ENCODE data around the gene DMGDH.

The DMGDH gene

GRCh38 chr5:79005936-79006631 lies 63.4 kb downstream of the DMGDH start:
- H3K4me1 ChIP-seq (ENCODE audit: insufficient read depth, low read length), result no peaks in the 10 kb centered on the region
- H3K9me3 ChIP-seq (ENCODE audit: insufficient read depth, low read length, severe bottlenecking), result no peaks in the 10 kb centered on the region
- H2AFZ ChIP-seq (ENCODE audit: low read depth, low read length), result no peak overlapping the region
- H3K4me2 ChIP-seq (ENCODE audit: insufficient read depth, low read length), result no peak overlapping the region
- ATAC-seq (ENCODE audit: insufficient read depth, low read depth), result no peak
- H3K79me2 ChIP-seq (ENCODE audit: insufficient read depth, low read length), result no peaks in the 10 kb centered on the region
- TF ChIP-seq EZH2 (IDR thresholded peaks at IDR 0.05; ENCODE audit: borderline replicate concordance, low read depth, low read length, severe bottlenecking), result no peak
- TF ChIP-seq, protein P1, sequence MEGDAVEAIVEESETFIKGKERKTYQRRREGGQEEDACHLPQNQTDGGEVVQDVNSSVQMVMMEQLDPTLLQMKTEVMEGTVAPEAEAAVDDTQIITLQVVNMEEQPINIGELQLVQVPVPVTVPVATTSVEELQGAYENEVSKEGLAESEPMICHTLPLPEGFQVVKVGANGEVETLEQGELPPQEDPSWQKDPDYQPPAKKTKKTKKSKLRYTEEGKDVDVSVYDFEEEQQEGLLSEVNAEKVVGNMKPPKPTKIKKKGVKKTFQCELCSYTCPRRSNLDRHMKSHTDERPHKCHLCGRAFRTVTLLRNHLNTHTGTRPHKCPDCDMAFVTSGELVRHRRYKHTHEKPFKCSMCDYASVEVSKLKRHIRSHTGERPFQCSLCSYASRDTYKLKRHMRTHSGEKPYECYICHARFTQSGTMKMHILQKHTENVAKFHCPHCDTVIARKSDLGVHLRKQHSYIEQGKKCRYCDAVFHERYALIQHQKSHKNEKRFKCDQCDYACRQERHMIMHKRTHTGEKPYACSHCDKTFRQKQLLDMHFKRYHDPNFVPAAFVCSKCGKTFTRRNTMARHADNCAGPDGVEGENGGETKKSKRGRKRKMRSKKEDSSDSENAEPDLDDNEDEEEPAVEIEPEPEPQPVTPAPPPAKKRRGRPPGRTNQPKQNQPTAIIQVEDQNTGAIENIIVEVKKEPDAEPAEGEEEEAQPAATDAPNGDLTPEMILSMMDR (IDR thresholded peaks at IDR 0.05; ENCODE audit: borderline replicate concordance, extremely low read depth, low read length, poor library complexity, severe bottlenecking), result no peak
- no peak overlapping the region for H3K9ac ChIP-seq (ENCODE audit: low read depth, low read length)
- H3K36me3 ChIP-seq (ENCODE audit: insufficient read depth, low read length), result no peaks in the 10 kb centered on the region
- no peak for DNase-seq
- peaks cover 2% of the 10 kb centered on the region for H3K27me3 ChIP-seq (ENCODE audit: insufficient read depth, low read length, poor library complexity)
- no peak overlapping the region for H3K4me3 ChIP-seq (ENCODE audit: low read depth in 1 of 2, low read length in 2 of 2)
- H3K27ac ChIP-seq (ENCODE audit: low read length), result no peak overlapping the region
- H4K20me1 ChIP-seq (ENCODE audit: insufficient read depth, low read length), result no peaks in the 10 kb centered on the region

- no peak overlapping the region for H2AFZ ChIP-seq (ENCODE audit: low read depth, low read length)
- TF ChIP-seq, protein P1 (IDR thresholded peaks at IDR 0.05; ENCODE audit: borderline replicate concordance, extremely low read depth, low read length, poor library complexity, severe bottlenecking), result no peak
- TF ChIP-seq EZH2 (IDR thresholded peaks at IDR 0.05; ENCODE audit: borderline replicate concordance, low read depth, low read length, severe bottlenecking), result no peak
- no peaks in the 10 kb centered on the region for H4K20me1 ChIP-seq (ENCODE audit: insufficient read depth, low read length)
- no peak overlapping the region for H3K4me2 ChIP-seq (ENCODE audit: insufficient read depth, low read length)
- H3K27me3 ChIP-seq (ENCODE audit: insufficient read depth, low read length, poor library complexity), result peaks cover 2% of the 10 kb centered on the region
- DNase-seq, result no peak
- no peak overlapping the region for H3K9ac ChIP-seq (ENCODE audit: low read depth, low read length)
- no peak overlapping the region for H3K4me3 ChIP-seq (ENCODE audit: low read depth in 1 of 2, low read length in 2 of 2)
- H3K9me3 ChIP-seq (ENCODE audit: insufficient read depth, low read length, severe bottlenecking), result no peaks in the 10 kb centered on the region
- H3K36me3 ChIP-seq (ENCODE audit: insufficient read depth, low read length), result no peaks in the 10 kb centered on the region
- ATAC-seq (ENCODE audit: insufficient read depth, low read depth), result no peak
- H3K27ac ChIP-seq (ENCODE audit: low read length), result no peak overlapping the region
- no peaks in the 10 kb centered on the region for H3K4me1 ChIP-seq (ENCODE audit: insufficient read depth, low read length)
- H3K79me2 ChIP-seq (ENCODE audit: insufficient read depth, low read length), result no peaks in the 10 kb centered on the region
Measured at GRCh38 chr5:79005151-79005550, 64.3 kb downstream of the DMGDH start.

DNA sequence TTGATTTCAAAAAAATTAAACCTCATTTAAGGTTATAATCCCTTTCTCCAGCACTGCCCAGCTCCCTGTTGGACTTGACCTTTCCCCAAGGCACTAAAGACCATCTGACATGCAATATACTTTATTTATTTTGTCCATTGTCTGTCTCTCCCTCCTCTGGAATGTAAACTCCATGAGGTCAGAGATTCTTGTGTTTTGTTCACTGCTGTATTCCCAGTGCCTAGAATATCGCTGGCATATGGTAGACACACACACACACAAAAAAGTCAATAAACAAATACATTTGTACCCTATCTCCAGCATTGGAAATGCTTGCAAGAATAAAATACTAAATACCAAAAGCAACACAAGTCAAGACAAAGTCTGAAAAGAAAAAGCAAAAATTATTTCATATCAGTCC lies 67.1 kb downstream of the DMGDH start:
- H2AFZ ChIP-seq (ENCODE audit: low read depth, low read length), result no peak overlapping the region
- no peak overlapping the region for H3K27ac ChIP-seq (ENCODE audit: low read length)

More for the DNA sequence above, 67.1 kb downstream of the DMGDH start:
- TF ChIP-seq EZH2 (IDR thresholded peaks at IDR 0.05; ENCODE audit: borderline replicate concordance, low read depth, low read length, severe bottlenecking), result no peak
- TF ChIP-seq, protein P1 (IDR thresholded peaks at IDR 0.05; ENCODE audit: borderline replicate concordance, extremely low read depth, low read length, poor library complexity, severe bottlenecking), result no peak
- no peaks in the 10 kb centered on the region for H3K27me3 ChIP-seq (ENCODE audit: insufficient read depth, low read length, poor library complexity)
- ATAC-seq (ENCODE audit: insufficient read depth, low read depth) (no peak), DNase-seq (no peak)
- H3K9ac ChIP-seq (ENCODE audit: low read depth, low read length), result no peak overlapping the region
- no peaks in the 10 kb centered on the region for H3K4me1 ChIP-seq (ENCODE audit: insufficient read depth, low read length)
- H3K4me3 ChIP-seq (ENCODE audit: low read depth in 1 of 2, low read length in 2 of 2), result no peak overlapping the region
- H3K36me3 ChIP-seq (ENCODE audit: insufficient read depth, low read length), result no peaks in the 10 kb centered on the region
- no peaks in the 10 kb centered on the region for H3K9me3 ChIP-seq (ENCODE audit: insufficient read depth, low read length, severe bottlenecking)
- no peak overlapping the region for H3K4me2 ChIP-seq (ENCODE audit: insufficient read depth, low read length)
- no peaks in the 10 kb centered on the region for H4K20me1 ChIP-seq (ENCODE audit: insufficient read depth, low read length)
- no peaks in the 10 kb centered on the region for H3K79me2 ChIP-seq (ENCODE audit: insufficient read depth, low read length)

Data from DND-41 (cell line).